ENCODE data around the gene USP15. TPM values are rescaled to one million over a fixed set of nuclear protein-coding genes. Genes with fewer than 3 reads are reported as not detected.

Gene USP15
- 52.6 and 56.3 TPM in 2 replicates for total RNA-seq (2014; rRNA removed; shearing (Covaris generic))
- polyA plus RNA-seq (2014; cell fraction: nucleus; rRNA removed) = 49.7 and 75.3 TPM in 2 replicates

DNA sequence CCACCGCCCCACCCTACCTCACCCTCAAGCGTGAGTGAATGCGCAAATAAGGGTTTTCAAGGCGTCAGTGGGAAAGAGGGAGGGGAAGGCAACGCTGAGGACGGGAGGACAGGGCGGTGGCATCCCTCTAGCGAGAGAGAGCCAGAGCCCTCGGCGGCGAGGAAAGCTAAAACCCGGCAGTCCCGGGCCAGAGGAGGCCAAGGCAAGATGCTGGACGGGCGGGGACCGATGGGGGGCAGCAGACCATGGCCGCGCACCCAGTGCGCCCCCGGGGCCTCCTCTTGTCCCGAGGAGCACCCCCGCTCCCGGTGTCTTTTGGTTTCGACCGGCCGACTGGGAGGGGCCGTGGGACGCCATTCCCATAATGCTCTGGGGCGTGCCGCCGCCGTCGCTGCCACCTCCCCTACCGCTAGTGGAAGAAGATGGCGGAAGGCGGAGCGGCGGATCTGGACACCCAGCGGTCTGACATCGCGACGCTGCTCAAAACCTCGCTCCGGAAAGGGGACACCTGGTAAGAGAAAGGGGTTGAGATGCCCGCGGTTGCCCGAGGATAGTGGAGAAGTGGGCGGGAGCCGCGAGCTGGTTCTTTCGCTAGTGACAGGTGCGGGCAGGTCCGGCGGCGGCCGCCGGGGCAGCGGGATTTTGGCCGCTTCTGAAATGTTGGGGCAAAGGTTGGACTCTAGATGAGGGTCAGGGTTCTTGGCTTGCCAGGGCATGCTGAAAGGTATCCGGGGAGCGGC lies at the start of gene USP15:
Gene USP15, plus strand, starts transcription at position 412 of the 740 bp plus-strand sequence. Its CDS starts 11 bp downstream, at position 423.
- peak; percentile 95 for DNase-seq (ENCODE audit: extremely low read depth, low read depth)

- peak; percentile 40 for DNase-seq (ENCODE audit: extremely low read depth, low read depth)
Measured at GRCh38 chr12:62210422-62210821, 49.8 kb upstream of the USP15 start.

DNA sequence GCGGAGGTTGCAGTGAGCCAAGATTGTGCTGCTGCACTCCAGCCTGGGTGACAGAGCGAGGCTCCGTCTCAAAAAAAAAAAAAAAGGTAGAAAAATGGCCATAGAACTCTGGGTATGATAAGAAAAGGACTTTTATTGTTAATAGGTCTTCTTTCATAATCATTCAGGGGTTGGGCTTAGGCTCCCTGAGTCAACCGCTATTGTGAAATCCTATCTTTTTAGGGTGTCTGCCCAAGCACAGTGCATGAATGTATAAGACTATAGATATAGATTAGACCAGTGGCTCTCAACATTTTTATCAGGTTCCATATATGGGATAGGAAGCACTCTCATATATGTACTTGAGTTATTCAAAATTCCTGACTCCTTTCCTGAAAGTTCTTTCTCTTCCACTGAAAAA lies 48.7 kb upstream of the USP15 start:
- no peak for DNase-seq (ENCODE audit: extremely low read depth, low read depth)

- no peak for DNase-seq (ENCODE audit: extremely low read depth, low read depth)
Measured at GRCh38 chr12:62214846-62215245, 45.4 kb upstream of the USP15 start.

DNA sequence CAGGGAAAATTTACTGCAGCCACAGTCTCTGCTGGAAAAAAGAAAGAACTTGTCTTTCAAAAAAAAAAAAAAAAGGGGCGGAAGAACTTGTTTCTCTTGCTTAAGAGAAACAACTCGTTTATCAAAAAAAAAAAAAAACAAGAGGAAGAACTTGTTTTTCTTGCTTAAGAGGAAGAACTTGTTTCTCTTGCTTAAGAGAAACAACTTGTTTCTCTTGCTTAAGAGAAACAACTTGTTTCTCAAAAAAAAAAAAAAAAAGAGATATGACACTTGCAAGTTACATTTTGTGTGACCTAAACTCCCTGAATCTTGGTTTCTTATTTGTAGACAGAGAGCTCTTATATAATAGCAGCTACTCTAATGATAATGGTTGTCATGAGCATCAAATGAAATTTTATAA lies 44.7 kb upstream of the USP15 start:
- no peak for DNase-seq (ENCODE audit: extremely low read depth, low read depth)

DNA sequence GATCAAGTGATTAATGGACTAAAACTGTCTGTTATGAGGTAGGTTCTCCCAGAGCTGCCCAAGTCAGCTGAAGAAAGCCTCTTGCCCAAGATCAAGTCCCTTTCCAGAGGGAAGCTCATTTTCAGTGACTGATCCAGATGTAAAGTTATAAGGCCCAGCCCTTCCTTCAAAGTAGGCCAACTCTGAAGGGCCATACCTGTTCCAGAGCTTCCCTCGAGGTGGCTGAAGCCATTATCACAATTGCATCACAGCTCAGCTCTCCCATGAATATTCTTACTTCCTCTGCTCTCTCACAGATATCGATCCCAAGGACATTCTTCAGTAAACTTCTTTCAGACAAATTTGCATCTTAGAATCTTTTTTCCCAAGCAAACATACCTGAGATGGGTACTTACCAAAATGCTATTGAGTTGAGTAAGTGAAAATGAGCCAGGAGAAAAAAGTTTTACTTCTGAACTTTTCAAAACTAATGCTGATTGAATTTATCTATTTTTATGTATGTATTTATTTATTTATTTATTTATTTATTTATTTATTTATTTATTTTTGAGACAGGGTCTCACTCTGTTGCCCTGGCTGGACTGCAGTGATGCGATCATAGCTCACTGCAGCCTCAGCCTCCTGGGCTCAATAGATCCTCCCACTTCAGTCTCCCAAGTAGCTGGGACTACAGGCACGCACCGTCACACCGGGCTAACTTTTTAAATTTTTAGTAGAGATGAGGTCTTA lies 42.6 kb upstream of the USP15 start:
- DNase-seq (ENCODE audit: extremely low read depth, low read depth) = no peak

DNA sequence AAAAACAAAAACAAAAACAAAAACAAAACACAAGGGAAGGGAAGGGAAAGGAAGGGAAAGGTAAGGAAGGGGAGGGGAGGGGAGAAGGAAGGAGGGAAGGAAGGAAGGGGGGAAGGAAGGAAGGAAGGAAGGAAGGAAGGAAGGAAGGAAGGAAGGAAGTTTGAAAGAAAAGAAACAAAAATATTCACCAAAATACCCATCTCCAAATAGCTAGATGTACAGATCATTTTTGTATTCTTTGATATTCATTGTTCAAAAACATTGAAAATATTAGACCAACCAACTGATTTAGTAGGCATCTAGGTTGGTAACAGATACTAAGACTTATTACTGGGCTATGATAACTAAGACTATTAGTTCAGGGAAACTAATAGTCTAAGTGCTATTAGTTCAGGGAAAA lies 39.1 kb upstream of the USP15 start:
- no peak for DNase-seq (ENCODE audit: extremely low read depth, low read depth)

- no peak for DNase-seq (ENCODE audit: extremely low read depth, low read depth)
Measured at GRCh38 chr12:62224601-62225000, 35.6 kb upstream of the USP15 start.

DNA sequence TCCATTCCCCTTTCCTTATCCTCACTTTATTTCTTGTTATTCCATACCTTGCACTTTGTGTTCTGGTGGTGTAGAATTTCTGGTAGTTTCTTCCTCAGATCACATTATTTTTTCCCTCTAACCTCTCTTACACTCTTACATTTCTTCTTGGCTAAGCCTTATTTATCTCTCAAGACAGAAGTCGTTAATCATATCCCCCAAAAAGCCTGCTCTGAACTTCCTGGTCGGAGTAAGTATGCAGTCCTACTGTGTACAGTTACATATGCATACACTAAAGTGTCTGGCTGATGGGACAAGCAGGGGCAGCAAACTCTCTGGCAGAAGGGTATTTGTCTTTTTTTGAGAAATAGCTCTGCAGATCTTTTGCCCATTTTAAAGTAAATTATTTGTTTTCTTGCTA lies 33.1 kb upstream of the USP15 start:
- no peak for DNase-seq (ENCODE audit: extremely low read depth, low read depth)

DNA sequence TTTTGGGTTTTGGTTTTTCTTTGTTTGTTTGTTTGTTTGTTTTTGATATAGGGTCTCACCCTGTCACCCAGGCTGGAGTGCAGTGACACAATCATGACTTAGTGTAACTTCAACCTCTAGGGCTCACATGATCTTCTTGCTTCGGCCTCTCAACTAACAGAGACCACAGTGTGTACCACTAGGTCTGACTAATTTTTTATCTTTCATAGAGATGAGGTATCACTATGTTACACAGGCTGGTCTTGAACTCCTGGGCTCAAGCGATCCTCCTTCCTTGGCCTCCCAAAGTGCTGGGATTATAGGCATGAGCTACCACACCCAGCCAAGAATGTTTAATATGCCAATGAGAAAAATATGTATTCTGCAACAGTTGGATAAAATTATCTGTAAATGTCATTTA lies 29.6 kb upstream of the USP15 start:
- no peak for DNase-seq (ENCODE audit: extremely low read depth, low read depth)

DNA sequence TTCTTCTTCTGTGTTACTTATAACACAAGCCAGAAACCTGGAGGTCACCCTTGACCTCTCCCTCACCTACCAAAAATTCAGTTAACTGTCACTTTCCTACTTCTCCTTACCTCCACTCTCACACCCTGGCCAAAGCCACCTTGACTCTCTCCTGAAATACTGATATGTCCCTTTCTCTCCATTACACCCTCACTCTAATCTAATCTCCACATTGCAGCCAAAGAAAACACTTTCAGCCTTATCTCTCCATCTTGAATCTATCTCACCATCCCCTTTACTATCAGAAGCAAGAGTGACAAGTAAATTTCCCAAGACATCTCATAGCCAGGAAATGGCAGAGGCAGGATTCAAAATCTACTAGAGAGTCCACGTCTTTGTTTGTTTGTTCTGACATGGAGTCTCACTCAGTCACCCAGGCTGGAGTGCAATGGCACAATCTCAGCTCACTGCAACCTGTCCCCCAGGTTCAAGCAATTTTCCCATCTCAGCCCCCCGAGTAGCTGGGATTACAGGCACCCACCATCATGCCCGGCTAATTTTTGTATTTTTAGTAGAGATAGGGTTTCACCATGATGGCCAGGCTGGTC lies 28.0 kb upstream of the USP15 start:
- DNase-seq (ENCODE audit: extremely low read depth, low read depth) = no peak

GRCh38 chr12:62233805-62234204 lies 26.4 kb upstream of the USP15 start:
- DNase-seq (ENCODE audit: extremely low read depth, low read depth) = no peak

- DNase-seq (ENCODE audit: extremely low read depth, low read depth) = no peak
Measured at GRCh38 chr12:62239571-62239970, 20.6 kb upstream of the USP15 start.

- DNase-seq (ENCODE audit: extremely low read depth, low read depth) = no peak
Measured at GRCh38 chr12:62247281-62248045, 12.7 kb upstream of the USP15 start.

GRCh38 chr12:62248873-62249272 lies 11.3 kb upstream of the USP15 start:
- no peak for DNase-seq (ENCODE audit: extremely low read depth, low read depth)

GRCh38 chr12:62249419-62249818 lies 10.8 kb upstream of the USP15 start:
- DNase-seq (ENCODE audit: extremely low read depth, low read depth) = no peak

DNA sequence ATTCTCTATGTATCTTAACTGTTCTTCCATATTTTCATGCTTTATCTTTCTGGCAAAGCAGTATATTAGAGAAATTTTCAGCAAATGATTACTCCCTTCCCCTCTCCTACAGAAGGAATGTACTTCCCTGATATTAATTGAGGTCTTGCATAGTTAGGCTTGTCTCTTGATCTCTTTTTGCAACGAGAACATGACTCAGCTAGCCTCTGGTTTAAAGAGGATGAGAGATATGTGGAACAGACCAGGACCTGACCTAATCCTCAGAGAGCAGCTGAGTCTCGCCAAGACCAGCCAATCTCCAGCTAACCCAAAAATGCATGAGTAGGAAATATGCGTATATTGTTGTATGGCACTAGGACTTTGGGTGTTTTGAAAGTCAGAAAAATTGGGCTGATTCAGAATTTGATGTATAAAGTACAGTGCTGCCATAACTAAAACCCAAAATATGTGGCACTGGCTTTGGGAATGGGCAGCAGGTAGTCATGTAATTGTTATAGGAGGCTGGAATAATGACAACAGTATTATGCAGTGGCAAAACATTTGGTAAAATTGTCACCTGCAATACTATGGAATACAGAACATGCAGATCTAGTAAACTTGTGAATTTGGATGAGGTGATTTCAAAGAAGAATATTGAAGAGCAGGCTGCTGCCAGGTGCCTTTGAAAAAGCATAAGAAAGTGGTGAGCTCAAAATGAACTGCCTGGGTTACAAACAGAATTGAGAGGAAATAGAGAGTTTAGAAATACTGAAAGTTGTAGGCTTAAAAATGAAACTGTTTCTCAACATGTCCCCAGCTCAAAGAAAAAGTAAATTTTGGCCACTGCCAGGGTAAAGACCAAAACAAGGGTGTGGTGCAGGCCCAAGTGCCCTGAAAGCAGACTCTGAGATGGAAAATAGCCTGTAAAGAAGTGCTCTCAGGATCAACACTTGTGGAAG lies 9.3 kb upstream of the USP15 start:
- no peak for DNase-seq (ENCODE audit: extremely low read depth, low read depth)

GRCh38 chr12:62251609-62251958 lies 8.6 kb upstream of the USP15 start:
- DNase-seq (ENCODE audit: extremely low read depth, low read depth) = no peak

GRCh38 chr12:62252576-62252975 lies 7.6 kb upstream of the USP15 start:
- no peak for DNase-seq (ENCODE audit: extremely low read depth, low read depth)

- DNase-seq (ENCODE audit: extremely low read depth, low read depth) = no peak
Measured at GRCh38 chr12:62254967-62255366, 5.2 kb upstream of the USP15 start.

Data from NCI-H460 (cell line).